ENCODE data around the gene DTX3L. TPM values are rescaled to one million over a fixed set of nuclear protein-coding genes. Genes with fewer than 3 reads are reported as not detected.

DTX3L gene
- total and polyA plus RNA-seq, 2 of the 13 experiments (the other 11 are each of a cell fraction or from before 2014, with no cell fraction given), result 2.5 to 10.9 TPM

DNA sequence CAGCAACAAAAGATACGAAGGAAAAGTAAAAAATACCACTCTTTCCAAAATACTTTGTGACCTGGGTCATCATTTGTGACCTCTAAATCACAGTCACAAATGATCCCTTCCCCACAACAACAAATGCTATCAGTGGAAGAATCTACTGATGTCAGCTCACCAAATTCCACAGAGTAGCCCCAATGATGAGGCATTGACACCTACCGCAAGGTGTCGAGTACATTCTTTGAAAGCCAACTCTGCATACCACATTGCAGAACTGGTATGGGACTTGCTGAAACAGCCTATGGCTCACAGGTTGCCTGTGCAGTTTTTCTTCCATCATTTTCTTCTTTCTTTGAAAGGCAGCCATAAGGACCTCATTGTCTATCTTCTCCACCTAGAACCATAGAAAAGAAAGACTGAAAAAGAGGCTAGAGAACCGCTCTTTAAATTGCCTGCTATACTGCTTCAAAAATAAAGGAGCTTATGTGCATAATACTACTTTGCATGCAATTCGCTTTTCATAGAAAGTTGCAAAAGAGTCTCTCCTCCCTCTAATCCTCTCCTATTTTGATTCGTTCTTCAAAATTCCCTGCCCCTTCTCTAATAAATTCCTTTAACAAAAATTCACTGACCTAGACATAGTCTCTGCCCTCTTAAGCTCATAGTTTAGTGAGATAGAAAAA is 28.0 kb upstream of the DTX3L start (continued):
- TF ChIP-seq, protein P1, sequence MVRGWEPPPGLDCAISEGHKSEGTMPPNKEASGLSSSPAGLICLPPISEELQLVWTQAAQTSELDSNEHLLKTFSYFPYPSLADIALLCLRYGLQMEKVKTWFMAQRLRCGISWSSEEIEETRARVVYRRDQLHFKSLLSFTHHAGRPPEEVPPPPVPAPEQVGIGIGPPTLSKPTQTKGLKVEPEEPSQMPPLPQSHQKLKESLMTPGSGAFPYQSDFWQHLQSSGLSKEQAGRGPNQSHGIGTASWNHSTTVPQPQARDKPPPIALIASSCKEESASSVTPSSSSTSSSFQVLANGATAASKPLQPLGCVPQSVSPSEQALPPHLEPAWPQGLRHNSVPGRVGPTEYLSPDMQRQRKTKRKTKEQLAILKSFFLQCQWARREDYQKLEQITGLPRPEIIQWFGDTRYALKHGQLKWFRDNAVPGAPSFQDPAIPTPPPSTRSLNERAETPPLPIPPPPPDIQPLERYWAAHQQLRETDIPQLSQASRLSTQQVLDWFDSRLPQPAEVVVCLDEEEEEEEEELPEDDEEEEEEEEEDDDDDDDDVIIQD (CRISPR knock-in tag; IDR thresholded peaks at IDR 0.05; ENCODE audit: low read depth), result no peak

DNA sequence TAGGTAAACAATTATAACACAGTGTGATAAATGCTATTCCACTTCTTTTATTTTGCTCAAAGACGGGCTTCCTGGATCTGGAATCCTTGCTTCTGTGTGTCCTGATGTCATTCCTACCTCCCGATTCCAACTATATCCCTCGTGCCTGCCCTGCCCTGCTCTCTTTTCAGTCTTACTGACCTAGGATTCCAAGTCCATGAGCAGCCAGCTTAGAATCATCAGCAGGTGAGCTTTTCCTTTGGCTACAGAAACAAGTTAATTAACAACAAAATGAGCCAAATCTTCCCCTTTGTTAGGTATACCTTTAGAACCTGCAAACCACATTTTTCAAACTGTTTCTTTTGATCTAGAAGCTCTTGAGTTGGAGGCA is 27.5 kb upstream of the DTX3L start:
- ChIA-PET CTCF (ENCODE audit: low intra/inter-chr PET ratio, low total read pairs) (no interaction called here), POLR2A (no interaction called here)
- Histone ChIP-seq H2AFZ (ENCODE audit: low read length) (no peak overlapping the region), H3K27me3 (ENCODE audit: control insufficient read depth in 1 of 2, insufficient read depth in 2 of 2, low read length in 2 of 2) (no peaks in the 10 kb centered on the region), H3K4me2 (ENCODE audit: low read depth, low read length) (no peak overlapping the region), H3K9me3 (ENCODE audit: low read length) (no peaks in the 10 kb centered on the region), H3K4me1 (ENCODE audit: insufficient read depth, low read length) (no peaks in the 10 kb centered on the region), H4K20me1 (ENCODE audit: insufficient read depth, low read length) (no peaks in the 10 kb centered on the region), H3K9ac (ENCODE audit: insufficient read depth, low read depth, low read length) (no peak overlapping the region), H3K79me2 (ENCODE audit: insufficient read depth, low read length) (no peaks in the 10 kb centered on the region), H3K27ac (ENCODE audit: extremely low read length, insufficient read depth, low read length) (no peak overlapping the region), H3K4me3 (replicated peaks in 1 of 3; ENCODE audit: insufficient read depth in 1 of 3, low read depth in 2 of 3, low read length in 3 of 3) (no peak overlapping the region), H3K36me3 (replicated peaks in 1 of 2; ENCODE audit: control insufficient read depth in 1 of 2, insufficient read depth in 2 of 2, low read length in 2 of 2) (0 out of 5 replicates have a peak, but pooled peaks cover 0 to 3% of the 10 kb centered on the region in 2 experiments)
- BruUV-seq (replicated peaks), result no TSS peak
- intact Hi-C loops (cut with micrococcal nuclease; ENCODE audit: unreplicated experiment), result no loop called here
- no peak for FAIRE-seq
- no peak for TF ChIP-seq WIZ (CRISPR knock-in tag; IDR thresholded peaks at IDR 0.05)
- no peak for TF ChIP-seq PLRG1 (conservative IDR thresholded peaks at IDR 0.05)
- TF ChIP-seq MXD4 (CRISPR knock-in tag; IDR thresholded peaks at IDR 0.05), result no peak
- no peak for TF ChIP-seq RFXANK (CRISPR knock-in tag; IDR thresholded peaks at IDR 0.05)
- TF ChIP-seq, protein P2, sequence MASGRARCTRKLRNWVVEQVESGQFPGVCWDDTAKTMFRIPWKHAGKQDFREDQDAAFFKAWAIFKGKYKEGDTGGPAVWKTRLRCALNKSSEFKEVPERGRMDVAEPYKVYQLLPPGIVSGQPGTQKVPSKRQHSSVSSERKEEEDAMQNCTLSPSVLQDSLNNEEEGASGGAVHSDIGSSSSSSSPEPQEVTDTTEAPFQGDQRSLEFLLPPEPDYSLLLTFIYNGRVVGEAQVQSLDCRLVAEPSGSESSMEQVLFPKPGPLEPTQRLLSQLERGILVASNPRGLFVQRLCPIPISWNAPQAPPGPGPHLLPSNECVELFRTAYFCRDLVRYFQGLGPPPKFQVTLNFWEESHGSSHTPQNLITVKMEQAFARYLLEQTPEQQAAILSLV (CRISPR knock-in tag; IDR thresholded peaks at IDR 0.05; ENCODE audit: borderline replicate concordance), result no peak
- no peak for TF ChIP-seq XRCC5 (optimal IDR thresholded peaks at IDR 0.05; ENCODE audit: low read length)
- no peak for TF ChIP-seq BCL6 (CRISPR knock-in tag; IDR thresholded peaks at IDR 0.05)
- no peak for TF ChIP-seq HCFC1 (IDR thresholded peaks at IDR 0.05; ENCODE audit: low read depth, low read length)
- TF ChIP-seq, protein P3, sequence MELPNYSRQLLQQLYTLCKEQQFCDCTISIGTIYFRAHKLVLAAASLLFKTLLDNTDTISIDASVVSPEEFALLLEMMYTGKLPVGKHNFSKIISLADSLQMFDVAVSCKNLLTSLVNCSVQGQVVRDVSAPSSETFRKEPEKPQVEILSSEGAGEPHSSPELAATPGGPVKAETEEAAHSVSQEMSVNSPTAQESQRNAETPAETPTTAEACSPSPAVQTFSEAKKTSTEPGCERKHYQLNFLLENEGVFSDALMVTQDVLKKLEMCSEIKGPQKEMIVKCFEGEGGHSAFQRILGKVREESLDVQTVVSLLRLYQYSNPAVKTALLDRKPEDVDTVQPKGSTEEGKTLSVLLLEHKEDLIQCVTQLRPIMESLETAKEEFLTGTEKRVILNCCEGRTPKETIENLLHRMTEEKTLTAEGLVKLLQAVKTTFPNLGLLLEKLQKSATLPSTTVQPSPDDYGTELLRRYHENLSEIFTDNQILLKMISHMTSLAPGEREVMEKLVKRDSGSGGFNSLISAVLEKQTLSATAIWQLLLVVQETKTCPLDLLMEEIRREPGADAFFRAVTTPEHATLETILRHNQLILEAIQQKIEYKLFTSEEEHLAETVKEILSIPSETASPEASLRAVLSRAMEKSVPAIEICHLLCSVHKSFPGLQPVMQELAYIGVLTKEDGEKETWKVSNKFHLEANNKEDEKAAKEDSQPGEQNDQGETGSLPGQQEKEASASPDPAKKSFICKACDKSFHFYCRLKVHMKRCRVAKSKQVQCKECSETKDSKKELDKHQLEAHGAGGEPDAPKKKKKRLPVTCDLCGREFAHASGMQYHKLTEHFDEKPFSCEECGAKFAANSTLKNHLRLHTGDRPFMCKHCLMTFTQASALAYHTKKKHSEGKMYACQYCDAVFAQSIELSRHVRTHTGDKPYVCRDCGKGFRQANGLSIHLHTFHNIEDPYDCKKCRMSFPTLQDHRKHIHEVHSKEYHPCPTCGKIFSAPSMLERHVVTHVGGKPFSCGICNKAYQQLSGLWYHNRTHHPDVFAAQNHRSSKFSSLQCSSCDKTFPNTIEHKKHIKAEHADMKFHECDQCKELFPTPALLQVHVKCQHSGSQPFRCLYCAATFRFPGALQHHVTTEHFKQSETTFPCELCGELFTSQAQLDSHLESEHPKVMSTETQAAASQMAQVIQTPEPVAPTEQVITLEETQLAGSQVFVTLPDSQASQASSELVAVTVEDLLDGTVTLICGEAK (IDR thresholded peaks at IDR 0.05), result no peak
- TF ChIP-seq, protein P3 (CRISPR knock-in tag; IDR thresholded peaks at IDR 0.05), result no peak
- ATAC-seq, result no peak
- DNase-seq (ENCODE audit: low spot score), result no peak
- 84% methylated on average over 3 of the region's 3 CpGs for WGBS (ENCODE audit: low lambda C conversion rate)
- in situ Hi-C loops (cut with HindIII; ENCODE audit: extremely low pct_ligation_motif_present, low pct_unique_long_range_greater_than_20kb), result no loop called here

Data from HepG2 (cell line).